GM03348 (cell line): ENCODE results near the gene DYNC1H1.
"Not testable (repeated sequence)": the region's sequence is repeated elsewhere in the genome, so short reads cannot be mapped to it uniquely, and the experiment has no call there.

ENCODE experiments used
- DNase-seq: peaks from one replicate; pipeline ENCODE4 v3.0.0; 2012; ENCODE audit warnings: low spot score

Gene DYNC1H1

GRCh38 chr14:101963656-101964296 is 597 bp upstream of the DYNC1H1 start:
- DNase-seq = no peak

GRCh38 chr14:101965181-101965544 is 790 bp downstream of the DYNC1H1 start:
- peak; percentile 68 for DNase-seq

- DNase-seq = no peak
Observed at GRCh38 chr14:101965770-101966722, 1.7 kb downstream of the DYNC1H1 start.

- DNase-seq = no peak
Observed at GRCh38 chr14:101966742-101967141, 2.4 kb downstream of the DYNC1H1 start.

GRCh38 chr14:101968186-101968585 is 3.8 kb downstream of the DYNC1H1 start:
- DNase-seq = no peak

GRCh38 chr14:101969481-101969880 is 5.1 kb downstream of the DYNC1H1 start:
- DNase-seq = no peak

GRCh38 chr14:101970830-101971400 is 6.5 kb downstream of the DYNC1H1 start:
- no peak for DNase-seq

- not testable (repeated sequence) for DNase-seq
Observed at GRCh38 chr14:101971458-101971857, 7.1 kb downstream of the DYNC1H1 start.

GRCh38 chr14:101972126-101972866 is 7.9 kb downstream of the DYNC1H1 start:
- DNase-seq = peak; percentile 91

- DNase-seq = no peak
Observed at GRCh38 chr14:101973356-101973755, 9.0 kb downstream of the DYNC1H1 start.

GRCh38 chr14:101975231-101975630 is 10.9 kb downstream of the DYNC1H1 start:
- DNase-seq = no peak

GRCh38 chr14:101977311-101978071 is 13.1 kb downstream of the DYNC1H1 start:
- no peak for DNase-seq

- DNase-seq = no peak
Observed at GRCh38 chr14:101979666-101980065, 15.3 kb downstream of the DYNC1H1 start.

GRCh38 chr14:101980251-101980650 is 15.9 kb downstream of the DYNC1H1 start:
- no peak for DNase-seq

- DNase-seq = peak; percentile 90
Observed at GRCh38 chr14:101980700-101981099, 16.3 kb downstream of the DYNC1H1 start.

GRCh38 chr14:101982621-101983020 is 18.2 kb downstream of the DYNC1H1 start:
- DNase-seq = no peak

- not testable (repeated sequence) for DNase-seq
Observed at GRCh38 chr14:101984831-101985230, 20.5 kb downstream of the DYNC1H1 start.

GRCh38 chr14:101985957-101986356 is 21.6 kb downstream of the DYNC1H1 start:
- DNase-seq = no peak

GRCh38 chr14:101986953-101987352 is 22.6 kb downstream of the DYNC1H1 start:
- DNase-seq = no peak

- DNase-seq = no peak
Observed at GRCh38 chr14:101988377-101988776, 24.0 kb downstream of the DYNC1H1 start.

GRCh38 chr14:101991352-101991751 is 27.0 kb downstream of the DYNC1H1 start:
- DNase-seq = no peak
